Measurements from ENCODE around the gene RIN3. TPM values are rescaled to one million over a fixed set of nuclear protein-coding genes. Genes with fewer than 3 reads are reported as not detected.

The RIN3 gene
- total RNA-seq, 1 donor from 2014 or later: 18.8 TPM

DNA sequence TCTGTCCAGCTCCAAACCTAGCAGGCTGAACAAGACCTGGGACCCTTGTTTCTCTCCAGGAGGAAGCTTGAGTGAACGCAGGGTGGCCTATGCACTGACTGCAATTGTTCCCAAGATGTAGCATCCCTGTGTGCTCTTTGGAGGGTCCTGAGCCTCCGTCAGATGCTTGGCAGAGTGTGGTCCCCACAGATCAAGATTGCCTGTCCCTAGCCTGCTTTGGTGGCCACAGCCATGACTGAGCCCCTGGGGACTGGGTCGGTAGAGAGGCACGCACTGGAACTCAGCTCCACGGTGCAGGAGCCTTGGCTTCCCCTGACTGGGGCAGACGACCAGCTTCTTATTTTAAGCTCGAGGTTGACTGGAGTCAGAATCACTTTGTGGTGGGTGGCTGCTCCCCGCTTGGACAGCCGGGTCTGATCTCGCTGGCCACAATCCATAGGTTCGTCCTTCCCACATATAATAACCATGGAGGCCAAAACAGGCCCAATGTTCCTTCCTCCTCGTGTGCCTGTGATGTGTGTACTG, 137.1 kb downstream of the RIN3 start:
- H3K4me1 Mint-ChIP-seq (ENCODE audit: low read depth): peaks cover 12% of the 10 kb centered on the region
- H3K36me3 Mint-ChIP-seq (ENCODE audit: low read depth): peaks cover 9% of the 10 kb centered on the region
- DNase-seq (ENCODE audit: low spot score): peak; percentile 57
- H3K27me3 Mint-ChIP-seq (ENCODE audit: low read depth): no peaks in the 10 kb centered on the region
- H3K27ac Mint-ChIP-seq (ENCODE audit: unreplicated experiment): no peak overlapping the region
- no peak for TF ChIP-seq CTCF (IDR thresholded peaks at IDR 0.05)
- H3K9me3 Mint-ChIP-seq (ENCODE audit: low read depth): no peaks in the 10 kb centered on the region
- no peak overlapping the region for H3K4me3 Mint-ChIP-seq (ENCODE audit: unreplicated experiment)

- DNase-seq (ENCODE audit: low spot score): no peak
- H3K4me1 Mint-ChIP-seq (ENCODE audit: low read depth): peaks cover 12% of the 10 kb centered on the region
- peaks cover 10% of the 10 kb centered on the region for H3K36me3 Mint-ChIP-seq (ENCODE audit: low read depth)
- no peaks in the 10 kb centered on the region for H3K9me3 Mint-ChIP-seq (ENCODE audit: low read depth)
- H3K27ac Mint-ChIP-seq (ENCODE audit: unreplicated experiment): no peak overlapping the region
- no peak for TF ChIP-seq CTCF (IDR thresholded peaks at IDR 0.05)
- no peaks in the 10 kb centered on the region for H3K27me3 Mint-ChIP-seq (ENCODE audit: low read depth)
- H3K4me3 Mint-ChIP-seq (ENCODE audit: unreplicated experiment): no peak overlapping the region
These were observed 137.7 kb downstream of the RIN3 start for GRCh38 chr14:92651106-92651757.

DNA sequence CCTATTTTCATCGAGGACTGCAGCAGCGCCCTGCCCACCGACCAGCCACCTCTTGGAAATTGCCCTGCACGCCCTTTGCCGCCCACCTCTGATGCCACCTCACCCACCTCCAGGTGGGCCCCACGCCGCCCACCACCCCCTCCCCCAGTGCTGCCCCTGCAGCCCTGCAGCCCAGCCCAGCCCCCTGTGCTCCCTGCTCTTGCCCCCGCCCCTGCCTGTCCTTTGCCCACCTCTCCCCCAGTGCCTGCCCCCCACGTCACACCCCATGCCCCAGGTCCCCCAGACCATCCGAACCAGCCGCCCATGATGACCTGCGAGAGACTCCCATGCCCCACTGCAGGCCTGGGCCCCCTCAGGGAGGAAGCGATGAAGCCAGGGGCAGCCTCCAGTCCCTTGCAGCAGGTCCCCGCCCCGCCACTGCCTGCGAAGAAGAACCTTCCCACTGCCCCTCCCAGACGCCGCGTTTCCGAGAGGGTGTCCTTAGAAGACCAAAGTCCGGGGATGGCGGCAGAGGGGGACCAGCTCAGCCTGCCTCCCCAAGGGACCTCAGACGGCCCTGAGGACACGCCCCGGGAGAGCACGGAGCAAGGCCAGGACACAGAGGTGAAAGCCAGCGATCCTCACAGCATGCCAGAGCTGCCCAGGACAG, 138.3 kb downstream of the RIN3 start:
- Mint-ChIP-seq H3K27ac (ENCODE audit: unreplicated experiment) (no peak overlapping the region), H3K9me3 (ENCODE audit: low read depth) (no peaks in the 10 kb centered on the region), H3K4me3 (ENCODE audit: unreplicated experiment) (no peak overlapping the region), H3K27me3 (ENCODE audit: low read depth) (no peaks in the 10 kb centered on the region), H3K36me3 (ENCODE audit: low read depth) (peaks cover 10% of the 10 kb centered on the region), H3K4me1 (ENCODE audit: low read depth) (peaks cover 8% of the 10 kb centered on the region)
- DNase-seq (ENCODE audit: low spot score): no peak
- no peak for TF ChIP-seq CTCF (IDR thresholded peaks at IDR 0.05)

GRCh38 chr14:92652413-92653151, 139.0 kb downstream of the RIN3 start:
- H3K4me1 Mint-ChIP-seq (ENCODE audit: low read depth): peaks cover 1% of the 10 kb centered on the region
- H3K36me3 Mint-ChIP-seq (ENCODE audit: low read depth): peaks cover 10% of the 10 kb centered on the region
- DNase-seq (ENCODE audit: low spot score): no peak
- no peak overlapping the region for H3K4me3 Mint-ChIP-seq (ENCODE audit: unreplicated experiment)
- no peaks in the 10 kb centered on the region for H3K27me3 Mint-ChIP-seq (ENCODE audit: low read depth)
- no peaks in the 10 kb centered on the region for H3K9me3 Mint-ChIP-seq (ENCODE audit: low read depth)
- no peak overlapping the region for H3K27ac Mint-ChIP-seq (ENCODE audit: unreplicated experiment)
- no peak for TF ChIP-seq CTCF (IDR thresholded peaks at IDR 0.05)

GRCh38 chr14:92653162-92653651, 139.6 kb downstream of the RIN3 start:
- Mint-ChIP-seq H3K4me1 (ENCODE audit: low read depth) (no peaks in the 10 kb centered on the region), H3K27ac (ENCODE audit: unreplicated experiment) (no peak overlapping the region), H3K36me3 (ENCODE audit: low read depth) (peaks cover 13% of the 10 kb centered on the region), H3K9me3 (ENCODE audit: low read depth) (no peaks in the 10 kb centered on the region), H3K27me3 (ENCODE audit: low read depth) (no peaks in the 10 kb centered on the region), H3K4me3 (ENCODE audit: unreplicated experiment) (no peak overlapping the region)
- TF ChIP-seq CTCF (IDR thresholded peaks at IDR 0.05): no peak
- no peak for DNase-seq (ENCODE audit: low spot score)
